ENCODE measurements around the gene CRIP2. TPM values are rescaled to one million over a fixed set of nuclear protein-coding genes. Genes with fewer than 3 reads are reported as not detected.

Gene CRIP2
- total and polyA plus RNA-seq, 2 of the 13 experiments (the other 11 are each of a cell fraction or from before 2014, with no cell fraction given), result 31.6 to 37.9 TPM

- TF ChIP-seq ZBTB38 (CRISPR knock-in tag; IDR thresholded peaks at IDR 0.05) (peak; percentile 99), AGO2 (optimal IDR thresholded peaks at IDR 0.05; ENCODE audit: low read depth, low read length) (peak; percentile 69), HOMEZ (CRISPR knock-in tag; IDR thresholded peaks at IDR 0.05; ENCODE audit: low read depth) (0 out of 2 replicates have a peak, but pooled peaks have one; percentile 0), ATF7 (IDR thresholded peaks at IDR 0.05) (no peak), ATF7 (CRISPR knock-in tag; IDR thresholded peaks at IDR 0.05) (0 out of 2 replicates have a peak, but pooled peaks have one; percentile 13), ZMYM3 (CRISPR knock-in tag; IDR thresholded peaks at IDR 0.05) (peak; percentile 87), ZSCAN21 (CRISPR knock-in tag; IDR thresholded peaks at IDR 0.05; ENCODE audit: borderline replicate concordance) (no peak), TFDP2 (CRISPR knock-in tag; IDR thresholded peaks at IDR 0.05) (0 out of 2 replicates have a peak, but pooled peaks have one; percentile 15), PCBP1 (IDR thresholded peaks at IDR 0.05; ENCODE audit: borderline replicate concordance, low read depth, low read length) (0 out of 2 replicates have a peak, but pooled peaks have one; percentile 16), BRD4 (CRISPR knock-in tag; IDR thresholded peaks at IDR 0.05) (0 out of 2 replicates have a peak, but pooled peaks have one; percentile 27), PRPF4 (IDR thresholded peaks at IDR 0.05; ENCODE audit: low read depth, low read length, poor library complexity, severe bottlenecking) (peak; percentile 90), RBFOX2 (IDR thresholded peaks at IDR 0.05; ENCODE audit: low read depth, low read length) (peak; percentile 66), ZFP36 (IDR thresholded peaks at IDR 0.05; ENCODE audit: borderline replicate concordance, low read depth, low read length, partially characterized antibody) (peak; percentile 66), ADNP (CRISPR knock-in tag; IDR thresholded peaks at IDR 0.05) (0 out of 2 replicates have a peak, but pooled peaks have one; percentile 37), ZMAT3 (CRISPR knock-in tag; conservative IDR thresholded peaks at IDR 0.05) (0 out of 2 replicates have a peak, but pooled peaks have one; percentile 8), ZNF382 (CRISPR knock-in tag; IDR thresholded peaks at IDR 0.05; ENCODE audit: borderline replicate concordance) (no peak)
Observed at GRCh38 chr14:105498430-105499255, 24.0 kb downstream of the CRIP2 start (continued).

All from HepG2 (cell line).